HG02973 (cell line): Measurements from ENCODE around the gene RPL36.

Source experiments
- ATAC-seq: cut with Tn5 transposase; IDR thresholded peaks from one replicate; pipeline ENCODE4 v1.9.1; 2021; ENCODE audit warnings: moderate library complexity; ENCODE audit not compliant: unreplicated experiment

Gene RPL36

DNA sequence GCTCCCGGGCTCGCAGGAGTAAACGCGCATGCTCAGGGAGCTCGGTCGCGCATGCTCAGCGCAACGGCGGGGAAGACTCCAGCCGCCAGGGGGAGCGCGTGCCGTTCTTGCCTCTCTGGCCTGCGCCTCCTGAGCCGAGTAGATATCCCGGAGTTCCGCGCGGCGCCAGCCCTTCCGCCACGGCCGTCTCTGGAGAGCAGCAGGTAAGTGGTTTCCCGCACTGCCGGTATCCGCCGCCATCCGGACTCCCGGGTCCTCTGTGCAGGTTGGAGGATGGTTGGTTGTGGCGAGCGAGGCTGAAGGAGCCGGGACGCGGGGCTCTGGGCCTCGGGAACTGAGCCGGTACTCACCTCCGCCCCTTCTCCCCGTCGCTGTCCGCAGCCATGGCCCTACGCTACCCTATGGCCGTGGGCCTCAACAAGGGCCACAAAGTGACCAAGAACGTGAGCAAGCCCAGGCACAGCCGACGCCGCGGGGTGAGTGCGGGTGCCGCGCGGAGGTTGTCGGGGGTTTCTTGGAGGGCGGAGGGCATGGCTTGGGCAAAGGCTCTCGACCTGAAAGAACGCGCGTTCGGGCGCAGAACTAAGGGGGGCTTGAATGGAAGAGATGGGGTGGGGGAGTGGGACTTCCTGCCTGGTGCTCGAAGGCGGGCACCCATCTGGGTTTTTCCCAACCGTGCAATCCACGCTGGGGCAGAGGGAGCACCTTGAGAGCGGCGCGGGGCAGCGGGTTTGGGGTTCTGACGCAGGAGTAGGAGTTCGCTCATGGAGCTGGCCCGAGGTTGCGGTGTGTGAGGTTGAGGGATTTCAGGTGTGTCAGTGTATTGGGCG, at the start of gene RPL36:
Gene RPL36 (plus strand): TSS at position 171 of the 830 bp plus-strand sequence. CDS start 213 bp downstream, at position 384.
- ATAC-seq, result peak; percentile 41

DNA sequence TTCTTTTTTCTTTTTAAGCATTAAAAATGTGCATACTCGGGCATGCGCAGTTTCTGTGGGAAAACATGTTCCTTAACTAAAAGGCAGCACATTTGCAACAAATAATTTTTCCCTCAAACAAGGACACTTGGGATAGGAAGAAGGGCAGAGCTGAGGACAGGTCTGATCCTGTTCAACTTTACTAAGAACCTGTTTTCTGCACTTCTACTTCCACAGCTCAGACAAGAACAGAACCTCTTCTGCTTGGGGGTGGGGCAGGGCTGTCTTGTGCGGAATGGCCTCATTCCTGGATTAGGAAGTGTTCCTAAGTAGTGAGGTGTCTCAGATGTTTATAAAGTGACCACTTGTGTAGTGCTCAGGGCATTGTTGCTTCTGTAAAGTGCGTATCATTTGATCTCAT, 48.9 kb upstream of the RPL36 start:
- ATAC-seq, result no peak

DNA sequence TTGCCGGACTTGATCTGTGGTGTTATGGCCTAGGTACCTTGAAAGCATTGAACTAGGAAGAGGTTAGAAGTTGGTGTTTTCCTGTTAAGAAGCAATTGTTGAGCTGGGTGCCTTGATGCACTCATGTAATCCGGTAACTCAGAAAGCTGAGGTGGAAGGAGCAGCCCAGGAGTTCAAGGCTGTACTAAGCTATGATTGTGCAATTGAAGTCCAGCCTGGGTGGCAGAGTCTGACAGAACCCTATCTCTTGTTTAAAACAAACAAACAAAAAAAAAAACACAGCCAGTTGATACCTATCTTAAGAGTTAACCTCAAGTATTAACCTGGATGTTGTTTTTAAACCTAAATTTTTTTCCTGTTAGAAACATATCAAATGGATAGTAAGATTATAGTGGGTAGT, 47.9 kb upstream of the RPL36 start:
- ATAC-seq, result no peak

DNA sequence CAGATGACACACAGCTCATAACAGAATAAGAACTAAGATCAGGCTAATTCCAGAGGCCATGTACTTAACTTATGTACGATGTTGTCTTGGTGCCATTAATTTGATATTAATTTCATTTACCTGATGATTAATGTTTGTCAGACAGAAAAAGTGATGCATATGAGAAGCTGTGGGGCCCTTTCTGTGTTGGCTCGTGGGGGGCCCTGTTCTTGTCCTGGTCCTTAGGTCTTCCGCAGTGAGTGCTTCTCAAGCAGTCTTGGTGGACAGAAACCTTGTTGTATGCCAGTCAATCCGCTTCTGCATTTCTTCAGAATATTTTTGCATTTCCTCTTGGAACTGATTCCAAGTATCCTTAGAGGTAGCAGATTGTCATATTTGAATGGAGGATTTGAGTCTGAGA, 47.0 kb upstream of the RPL36 start:
- no peak for ATAC-seq

DNA sequence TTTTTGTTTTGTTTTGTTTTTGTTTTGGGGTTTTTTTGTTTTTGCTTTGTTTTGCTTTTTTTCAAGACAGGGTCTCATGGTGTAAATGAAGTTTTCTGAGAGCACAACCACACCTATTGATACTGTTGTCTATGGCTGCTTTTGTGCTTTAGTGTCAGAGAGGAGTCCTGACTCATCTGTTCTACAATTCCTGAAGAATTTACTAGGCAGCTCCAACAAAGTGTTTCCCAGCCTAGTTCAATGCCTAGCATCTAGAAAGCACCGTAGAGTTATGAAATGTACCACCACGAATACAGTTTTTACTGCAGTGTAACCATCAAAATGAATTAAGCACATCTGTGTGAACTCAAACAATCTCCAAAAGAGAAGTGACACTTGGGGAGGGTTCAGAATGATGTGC, 46.1 kb upstream of the RPL36 start:
- ATAC-seq, result no peak

DNA sequence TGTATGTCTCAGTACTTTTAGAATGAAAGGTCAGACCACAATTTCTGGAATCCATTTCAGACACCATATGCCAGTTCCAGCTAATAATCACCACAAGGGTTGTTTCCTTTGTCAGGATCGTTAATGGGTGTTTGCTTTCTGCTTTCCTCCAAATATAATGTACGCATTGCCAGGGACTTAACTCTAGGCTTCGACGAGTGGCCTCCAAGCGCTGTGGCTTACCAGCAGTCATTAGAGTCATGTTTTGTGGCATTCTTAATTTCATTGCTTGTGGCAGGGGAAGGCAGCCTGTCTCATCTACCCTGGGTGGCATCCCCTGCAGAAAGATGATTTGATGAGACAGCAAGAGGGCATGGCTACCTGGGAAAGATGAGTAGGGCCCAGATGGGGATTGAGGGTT, 44.7 kb upstream of the RPL36 start:
- ATAC-seq, result no peak

DNA sequence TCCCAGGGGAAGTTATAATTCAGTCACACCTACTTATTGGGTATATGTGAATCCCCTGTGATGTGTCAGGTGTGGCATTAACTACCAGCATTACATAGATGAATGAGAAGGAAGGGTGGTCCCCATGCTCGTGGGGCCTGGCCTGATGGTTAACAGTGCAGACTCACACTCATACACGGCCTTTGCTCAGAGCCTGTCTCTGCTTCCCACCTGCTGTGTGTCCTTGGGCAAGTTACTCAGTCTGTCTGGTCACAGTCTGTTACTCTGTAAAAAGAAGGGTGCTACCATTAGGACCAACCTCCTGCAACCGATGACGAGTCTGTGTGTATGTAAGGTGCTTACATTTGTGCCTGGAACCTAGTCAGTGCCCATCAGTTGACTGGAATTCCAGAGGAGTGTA, 43.4 kb upstream of the RPL36 start:
- no peak for ATAC-seq

DNA sequence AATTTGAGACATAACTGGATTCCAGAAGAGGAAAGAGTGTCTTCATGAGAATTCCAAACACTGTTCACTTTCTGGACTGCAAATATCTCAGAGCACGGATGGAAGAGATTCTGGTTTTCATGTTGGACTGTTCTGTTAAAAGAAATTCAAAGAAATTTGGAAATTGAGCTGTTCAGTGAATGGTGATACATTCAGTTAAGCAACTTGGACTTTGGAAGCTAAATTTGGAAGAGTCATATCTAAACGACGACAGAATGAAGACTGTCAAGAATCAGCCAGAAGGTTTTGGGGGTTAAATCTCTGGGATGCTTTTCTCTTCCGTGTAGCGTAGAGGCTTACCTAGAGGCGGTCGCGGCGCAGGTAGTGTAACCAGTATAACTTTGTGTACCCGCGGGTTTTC, 41.6 kb upstream of the RPL36 start:
- ATAC-seq, result no peak

DNA sequence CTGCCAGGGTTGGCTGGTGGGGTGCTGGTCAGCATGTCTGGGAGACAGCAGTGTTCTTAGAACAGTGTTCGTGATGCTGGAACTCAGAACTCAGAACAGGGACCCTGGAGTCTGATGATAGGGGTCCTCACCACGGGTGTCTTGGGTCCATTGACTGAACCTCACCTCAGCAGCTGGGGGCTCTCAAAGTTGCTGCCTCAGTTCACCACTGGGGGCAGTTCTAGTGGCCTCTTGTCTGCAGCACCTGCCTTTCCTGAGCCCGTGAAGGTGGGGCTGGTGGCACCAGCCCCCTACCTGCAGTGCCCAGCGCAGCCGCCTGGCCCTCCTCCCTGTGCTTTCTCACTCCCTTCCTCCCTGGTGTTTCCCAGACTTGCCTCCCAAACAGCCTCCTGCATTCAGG, 38.7 kb upstream of the RPL36 start:
- no peak for ATAC-seq

DNA sequence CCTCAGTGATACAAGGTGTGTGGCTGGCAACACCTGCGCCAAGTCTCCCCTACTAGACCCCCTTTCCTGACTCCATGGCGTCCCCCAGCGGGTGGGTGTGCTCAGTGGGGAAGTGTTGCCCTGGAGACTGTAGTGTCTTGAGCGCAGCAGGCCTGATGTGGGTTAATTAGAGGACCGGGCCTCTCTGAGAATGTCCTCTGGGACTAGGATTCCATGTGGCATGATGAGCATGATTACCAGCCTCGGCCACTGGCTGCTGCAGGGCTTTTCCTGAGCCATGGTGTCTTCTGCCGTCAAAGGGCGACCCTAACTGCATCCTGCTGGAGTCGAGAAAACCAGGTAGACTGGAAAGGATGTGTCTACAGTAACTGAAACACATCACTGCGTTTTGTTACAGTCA, 37.8 kb upstream of the RPL36 start:
- no peak for ATAC-seq

DNA sequence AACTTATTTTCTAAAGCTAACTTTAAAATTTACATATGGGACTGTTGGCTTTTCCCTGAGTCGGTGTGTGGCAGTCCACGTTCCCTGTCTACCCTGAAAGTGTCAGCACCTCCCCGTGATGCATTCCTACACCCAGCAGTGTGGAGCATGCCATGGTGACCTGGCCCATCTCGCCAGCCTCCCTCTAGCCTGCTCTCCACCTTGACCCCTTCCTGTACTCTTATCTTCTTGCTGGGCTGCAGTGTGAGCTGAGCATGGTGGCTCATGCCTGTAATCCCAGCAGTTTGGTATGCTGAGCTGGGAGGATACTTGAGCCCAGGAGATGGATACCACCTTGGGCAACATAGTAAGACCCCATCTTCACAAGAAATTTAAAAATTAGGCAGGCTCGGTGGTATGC, 35.2 kb upstream of the RPL36 start:
- no peak for ATAC-seq

DNA sequence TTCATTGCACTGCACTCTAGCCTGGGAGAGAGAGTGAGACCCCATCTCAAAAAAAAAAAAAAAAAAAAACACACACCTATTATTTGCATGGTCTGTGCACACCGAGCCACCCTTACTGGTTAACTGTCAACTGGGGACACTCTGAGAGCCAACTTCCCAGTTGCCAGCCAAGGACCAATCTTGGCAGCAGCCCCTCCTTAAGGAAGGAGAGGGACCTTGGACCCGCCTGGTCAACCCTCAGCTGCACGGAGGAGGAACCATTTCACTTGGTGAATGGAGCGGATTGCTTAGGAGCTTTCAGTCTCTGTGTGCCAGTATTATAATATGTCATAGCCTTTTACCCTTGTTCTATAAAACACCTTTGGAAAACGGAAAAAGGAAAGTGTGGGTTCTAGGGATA, 34.7 kb upstream of the RPL36 start:
- no peak for ATAC-seq

DNA sequence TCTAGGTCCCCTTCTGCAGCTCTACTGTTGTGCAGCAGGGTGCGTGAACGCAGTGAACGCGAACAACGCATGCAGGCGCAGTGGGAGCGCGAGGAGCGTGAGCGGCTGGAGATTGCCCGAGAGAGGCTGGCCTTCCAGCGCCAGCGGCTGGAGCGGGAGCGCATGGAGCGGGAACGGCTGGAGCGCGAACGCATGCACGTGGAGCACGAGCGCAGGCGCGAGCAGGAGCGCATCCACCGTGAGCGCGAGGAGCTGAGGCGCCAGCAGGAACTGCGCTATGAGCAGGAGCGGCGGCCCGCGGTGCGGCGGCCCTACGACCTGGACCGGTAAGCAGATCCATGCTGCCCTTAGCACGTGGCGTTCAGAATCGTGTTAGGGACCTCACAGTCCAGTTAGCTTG, 28.6 kb upstream of the RPL36 start:
- ATAC-seq, result no peak

DNA sequence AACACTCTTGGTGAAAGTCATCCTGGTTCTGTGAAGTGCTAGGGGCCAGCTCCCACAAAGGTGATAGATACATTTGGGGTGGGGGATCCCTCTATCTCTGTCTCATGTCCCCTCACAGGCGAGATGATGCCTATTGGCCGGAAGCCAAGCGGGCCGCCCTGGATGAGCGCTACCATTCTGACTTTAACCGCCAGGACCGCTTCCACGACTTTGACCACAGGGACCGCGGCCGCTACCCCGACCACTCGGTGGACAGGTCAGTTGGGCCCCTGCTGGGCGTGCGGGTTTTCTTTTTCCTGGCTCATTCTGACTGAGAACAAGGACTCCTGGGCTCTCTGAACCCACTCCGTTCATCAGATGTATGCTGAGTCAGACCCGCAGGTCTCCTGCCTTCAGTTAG, 26.2 kb upstream of the RPL36 start:
- no peak for ATAC-seq

DNA sequence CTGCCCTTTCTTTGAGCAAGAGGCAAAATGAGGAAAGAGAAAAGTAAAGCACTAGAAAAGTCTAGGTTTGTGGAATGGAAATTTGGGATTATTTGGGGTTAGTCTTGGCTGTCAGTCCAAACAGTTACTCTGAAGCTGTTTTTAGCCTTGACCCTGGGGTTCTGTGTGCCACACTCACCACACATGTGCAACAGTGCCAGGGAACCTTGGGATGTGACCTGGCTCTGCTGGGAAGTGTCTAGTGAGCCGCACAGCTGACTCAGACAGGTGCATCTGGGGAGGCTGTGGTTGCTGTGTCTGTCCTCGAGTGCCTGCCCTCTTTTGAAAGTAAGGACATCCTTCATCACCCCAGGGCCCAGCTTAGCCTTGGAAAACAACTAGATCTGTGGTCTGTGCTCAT, 25.6 kb upstream of the RPL36 start:
- no peak for ATAC-seq

DNA sequence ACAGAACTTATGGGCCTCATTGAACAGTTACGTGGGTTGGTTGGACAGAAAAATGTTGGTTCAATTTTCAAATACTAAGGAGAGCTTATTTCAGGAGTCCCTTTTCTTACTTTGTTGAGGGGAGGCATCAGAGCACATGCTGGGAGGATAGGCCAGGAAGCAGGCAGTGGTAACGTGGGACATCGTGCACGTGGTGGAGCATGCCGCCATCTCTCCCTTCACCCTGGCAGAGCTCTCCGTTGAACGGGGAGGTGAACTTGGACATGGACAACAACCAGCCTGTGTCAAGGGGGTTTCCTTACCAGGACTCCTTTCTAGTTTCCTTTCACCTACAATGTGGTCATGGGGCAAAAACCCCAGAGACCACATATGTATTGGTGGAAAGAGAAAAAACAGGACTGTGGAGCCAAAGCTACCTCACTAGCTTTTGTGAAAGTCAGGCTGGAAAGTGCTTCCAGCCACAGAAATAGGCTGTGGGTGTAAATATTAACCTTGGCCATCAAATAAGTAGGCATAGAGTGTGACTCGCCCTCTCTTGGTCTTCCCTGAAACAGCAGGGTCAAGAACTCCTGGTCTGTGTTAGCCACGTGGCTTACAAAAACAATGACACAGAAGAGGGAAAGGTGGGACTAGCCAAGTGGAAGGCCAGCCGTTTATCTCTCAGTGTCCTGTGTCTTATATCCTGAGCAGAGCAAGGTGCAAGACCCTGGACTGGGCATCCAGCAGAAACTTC, 24.1 kb upstream of the RPL36 start:
- no peak for ATAC-seq

DNA sequence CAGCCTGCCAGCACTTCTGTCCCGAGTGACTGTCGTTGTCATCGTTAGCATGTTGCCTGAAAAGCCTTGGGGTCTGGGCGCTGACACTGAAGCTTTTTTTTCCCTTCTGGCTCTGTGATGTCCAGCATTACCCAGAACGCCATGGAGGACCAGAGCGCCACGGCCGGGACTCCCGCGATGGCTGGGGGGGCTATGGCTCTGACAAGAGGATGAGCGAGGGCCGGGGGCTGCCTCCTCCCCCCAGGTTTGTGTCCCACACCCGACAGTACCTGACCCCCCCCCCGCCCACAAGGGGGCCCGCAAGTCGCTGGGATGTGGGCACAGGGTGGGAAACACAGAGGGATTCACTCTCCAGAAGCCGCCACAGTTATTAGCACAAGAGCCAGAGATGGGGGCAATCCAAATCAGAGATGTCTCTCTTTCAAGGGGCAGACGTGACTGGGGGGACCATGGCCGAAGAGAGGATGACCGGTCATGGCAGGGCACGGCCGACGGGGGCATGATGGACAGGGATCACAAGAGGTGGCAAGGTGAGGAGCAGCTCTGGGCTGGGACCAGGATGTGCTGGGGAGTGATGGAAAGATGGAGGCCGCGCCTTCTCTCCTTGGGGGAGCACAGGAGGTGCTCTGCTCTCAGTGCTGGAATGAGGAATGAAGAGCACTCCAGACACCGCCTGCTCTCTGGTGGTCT, 23.0 kb upstream of the RPL36 start:
- no peak for ATAC-seq

DNA sequence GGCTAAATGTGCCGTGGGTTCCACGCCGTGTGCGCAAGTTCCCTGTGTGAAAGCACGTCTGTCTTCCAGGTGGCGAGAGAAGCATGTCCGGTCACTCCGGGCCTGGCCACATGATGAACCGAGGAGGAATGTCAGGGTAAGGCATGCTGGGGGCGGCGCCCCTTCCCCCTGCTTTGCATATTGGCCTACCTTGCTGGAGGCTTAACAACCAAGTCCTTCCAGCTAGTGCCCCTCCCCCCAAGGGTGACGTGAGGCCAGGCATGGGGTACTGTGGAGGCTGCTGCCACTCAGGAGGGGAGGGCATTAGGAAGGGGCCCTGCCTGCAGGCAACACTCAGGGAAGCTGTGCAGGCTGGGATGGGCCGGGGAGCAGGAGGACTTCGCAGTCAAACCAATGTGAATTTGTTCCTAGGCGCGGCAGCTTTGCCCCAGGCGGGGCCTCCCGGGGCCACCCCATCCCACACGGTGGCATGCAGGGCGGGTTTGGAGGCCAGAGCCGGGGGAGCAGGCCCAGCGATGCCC, 22.3 kb upstream of the RPL36 start:
- no peak for ATAC-seq

DNA sequence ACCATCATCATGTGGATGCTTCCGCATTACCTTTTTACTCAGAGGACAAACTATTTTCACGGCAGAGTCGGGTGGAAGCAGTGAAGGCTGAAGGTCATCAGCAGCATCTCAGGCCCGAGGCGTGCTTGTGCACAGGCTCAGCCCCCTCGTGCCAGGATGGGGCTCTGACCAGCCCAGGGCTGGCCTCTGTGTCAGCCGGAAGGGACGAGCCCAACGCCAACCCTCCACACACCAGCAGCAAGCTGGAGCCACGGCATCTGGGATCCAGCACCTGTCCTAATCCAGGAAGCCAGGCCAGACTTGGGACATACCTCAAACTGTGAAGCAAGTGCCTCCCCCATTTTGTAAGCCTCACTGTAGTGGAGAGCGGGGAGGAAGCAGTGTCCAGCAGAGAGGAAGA, 20.9 kb upstream of the RPL36 start:
- ATAC-seq, result no peak

DNA sequence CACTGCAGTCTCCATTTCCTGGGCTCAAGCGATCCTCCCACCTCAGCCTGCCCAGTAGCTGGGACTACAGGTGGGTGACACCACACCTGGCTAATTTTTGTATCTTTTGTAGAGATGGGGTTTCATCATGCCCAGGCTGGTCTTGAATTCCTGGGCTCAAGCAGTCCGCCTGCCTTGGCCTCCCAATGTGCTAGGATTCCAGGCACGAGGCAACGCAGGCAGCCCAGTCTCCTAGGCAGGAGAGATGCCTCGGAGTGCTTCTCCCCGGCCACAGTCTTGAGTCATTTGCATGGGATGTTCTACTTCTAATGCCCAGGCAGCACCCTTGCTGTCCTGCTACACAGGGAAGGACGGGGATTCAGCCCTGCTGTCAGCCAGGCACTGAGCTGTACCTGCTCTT, 18.5 kb upstream of the RPL36 start:
- ATAC-seq, result no peak

DNA sequence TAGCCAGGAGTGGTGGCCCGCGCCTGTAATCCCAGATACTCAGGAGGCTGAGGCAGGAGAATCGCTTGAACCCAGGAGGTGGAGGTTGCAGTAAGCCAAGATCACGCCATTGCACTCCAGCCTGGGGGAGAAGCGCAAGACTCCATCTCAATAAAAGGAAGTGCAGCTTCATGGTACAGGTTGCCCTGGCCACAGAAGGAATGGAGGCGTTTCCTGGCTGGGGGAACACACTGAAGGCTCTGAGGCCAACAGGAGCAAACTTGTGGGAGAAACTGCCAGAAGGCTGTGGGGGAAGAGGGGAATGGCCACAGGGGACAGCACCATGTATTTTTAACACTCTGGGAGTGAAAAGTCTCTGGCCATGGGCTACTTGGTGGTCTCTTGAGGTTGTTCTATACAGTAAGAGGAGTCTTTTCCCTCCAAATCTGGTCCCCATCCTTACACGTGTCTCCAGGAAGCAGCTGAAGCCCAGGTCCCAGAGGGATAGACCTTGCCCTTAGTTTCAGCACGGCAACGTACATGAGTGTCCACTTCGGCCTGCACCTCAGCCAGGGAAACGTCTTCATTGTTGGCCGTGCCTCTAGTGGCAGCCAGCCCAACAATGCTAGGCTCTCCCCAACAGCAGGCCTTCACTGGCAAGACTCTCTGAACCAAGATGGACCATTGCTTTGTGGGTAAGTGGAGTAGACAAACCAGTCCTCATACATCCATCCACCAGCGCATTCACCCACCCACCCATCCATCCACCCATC, 17.2 kb upstream of the RPL36 start:
- ATAC-seq, result no peak
